ENCODE measurements around the gene CHML.

- TF ChIP-seq TAF1 (IDR thresholded peaks at IDR 0.05; ENCODE audit: low read depth) (no peak), YY1 (IDR thresholded peaks at IDR 0.05; ENCODE audit: low read depth) (no peak), CEBPB (IDR thresholded peaks at IDR 0.05) (no peak), TCF12 (IDR thresholded peaks at IDR 0.05; ENCODE audit: low read depth) (no peak), REST (IDR thresholded peaks at IDR 0.05; ENCODE audit: low read depth) (no peak), NFIC (IDR thresholded peaks at IDR 0.05) (no peak), EGR1 (IDR thresholded peaks at IDR 0.05) (no peak), MAX (IDR thresholded peaks at IDR 0.05) (no peak), CREB1 (IDR thresholded peaks at IDR 0.05; ENCODE audit: low read depth) (no peak), FOXM1 (IDR thresholded peaks at IDR 0.05; ENCODE audit: borderline replicate concordance, low read depth) (no peak), TEAD4 (IDR thresholded peaks at IDR 0.05) (no peak), EP300 (IDR thresholded peaks at IDR 0.05; ENCODE audit: borderline replicate concordance) (no peak), RAD21 (IDR thresholded peaks at IDR 0.05; ENCODE audit: low read depth) (no peak), USF1 (IDR thresholded peaks at IDR 0.05) (no peak)
These were observed 47.0 kb downstream of the CHML start for GRCh38 chr1:241593186-241593585.

Measured in Ishikawa (cell line).